Stimulated activated CD8-positive, alpha-beta memory T cell treated with anti-CD3 and anti-CD28 coated beads, Interleukin-15, amount 100 ng/mL, for 4 hours (primary cell): Measurements from ENCODE around the gene MCTP1.
"Not testable (repeated sequence)": the region's sequence is repeated elsewhere in the genome, so short reads cannot be mapped to it uniquely, and the experiment has no call there.

ENCODE experiments used
- DNase-seq, 2 donors: peaks; one replicate each; pipeline ENCODE4 v3.0.0-alpha.2; 2020; ENCODE audit warnings: low read depth in 2 of 2

MCTP1 gene

GRCh38 chr5:94870511-94871183 lies 414.2 kb downstream of the MCTP1 start:
- no peak for DNase-seq

GRCh38 chr5:94869921-94870320 lies 415.0 kb downstream of the MCTP1 start:
- DNase-seq, result no peak

GRCh38 chr5:94863951-94864350 lies 420.9 kb downstream of the MCTP1 start:
- DNase-seq, result no peak

GRCh38 chr5:94857111-94857510 lies 427.8 kb downstream of the MCTP1 start:
- DNase-seq, result no peak

- DNase-seq, result no peak
Measured at GRCh38 chr5:94856257-94856800, 428.6 kb downstream of the MCTP1 start.

- no peak for DNase-seq
Measured at GRCh38 chr5:94855543-94855942, 429.4 kb downstream of the MCTP1 start.

GRCh38 chr5:94853120-94853519 lies 431.8 kb downstream of the MCTP1 start:
- no peak for DNase-seq

GRCh38 chr5:94850960-94851359 lies 433.9 kb downstream of the MCTP1 start:
- DNase-seq, result no peak

GRCh38 chr5:94849821-94850736 lies 434.8 kb downstream of the MCTP1 start:
- no peak for DNase-seq

GRCh38 chr5:94849324-94849723 lies 435.6 kb downstream of the MCTP1 start:
- no peak for DNase-seq

GRCh38 chr5:94847726-94848125 lies 437.2 kb downstream of the MCTP1 start:
- no peak for DNase-seq

GRCh38 chr5:94847019-94847418 lies 437.9 kb downstream of the MCTP1 start:
- no peak for DNase-seq

- not testable (repeated sequence) for DNase-seq
Measured at GRCh38 chr5:94845696-94846095, 439.2 kb downstream of the MCTP1 start.

- DNase-seq, result no peak
Measured at GRCh38 chr5:94841598-94842322, 443.1 kb downstream of the MCTP1 start.

GRCh38 chr5:94833851-94834250 lies 451.0 kb downstream of the MCTP1 start:
- DNase-seq, result no peak

- DNase-seq, result no peak
Measured at GRCh38 chr5:94832685-94833084, 452.2 kb downstream of the MCTP1 start.

GRCh38 chr5:94830520-94830919 lies 454.4 kb downstream of the MCTP1 start:
- DNase-seq, result no peak

- not testable (repeated sequence) for DNase-seq
Measured at GRCh38 chr5:94828222-94828621, 456.7 kb downstream of the MCTP1 start.

GRCh38 chr5:94820488-94820887 lies 464.4 kb downstream of the MCTP1 start:
- DNase-seq, result no peak

GRCh38 chr5:94818904-94819303 lies 466.0 kb downstream of the MCTP1 start:
- DNase-seq, result no peak

GRCh38 chr5:94815313-94816039 lies 469.4 kb downstream of the MCTP1 start:
- no peak for DNase-seq
